GM10266 (cell line): ENCODE results near the gene ZDHHC1.
A peak's percentile ranks its signal among the peaks of the same experiment; 100 is the strongest.

Source experiments
- DNase-seq: peaks from one replicate; pipeline ENCODE4 v3.0.0; 2012; ENCODE audit errors: extremely low spot score
- TF ChIP-seq, protein P1 (sequence below): IDR thresholded peaks from 2 replicates; pipeline ENCODE4 v1.5.1; 2012; ENCODE audit warnings: mild to moderate bottlenecking, low read depth; ENCODE audit not compliant: control insufficient read depth, insufficient read depth; ENCODE audit errors: missing control alignments

The ZDHHC1 gene

DNA sequence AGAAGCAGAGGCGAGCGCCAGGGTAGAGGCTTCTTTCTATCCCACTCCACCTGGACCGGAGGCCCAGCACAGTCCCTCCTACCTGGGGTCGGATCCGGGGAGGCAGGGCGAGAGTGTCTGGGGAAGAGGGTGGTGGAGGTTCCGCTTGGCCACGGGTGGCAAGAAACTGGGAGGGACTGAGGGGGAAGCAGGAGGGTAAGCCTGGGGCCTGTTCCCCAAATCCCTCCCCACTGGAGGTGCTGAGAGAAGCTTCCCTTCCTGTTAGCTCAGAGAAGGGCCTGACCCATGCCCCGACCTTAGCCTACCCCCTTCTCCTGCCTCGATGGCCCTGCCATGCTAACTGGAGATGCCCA is 21.2 kb downstream of the ZDHHC1 start:
- DNase-seq: no peak
- TF ChIP-seq, protein P1, sequence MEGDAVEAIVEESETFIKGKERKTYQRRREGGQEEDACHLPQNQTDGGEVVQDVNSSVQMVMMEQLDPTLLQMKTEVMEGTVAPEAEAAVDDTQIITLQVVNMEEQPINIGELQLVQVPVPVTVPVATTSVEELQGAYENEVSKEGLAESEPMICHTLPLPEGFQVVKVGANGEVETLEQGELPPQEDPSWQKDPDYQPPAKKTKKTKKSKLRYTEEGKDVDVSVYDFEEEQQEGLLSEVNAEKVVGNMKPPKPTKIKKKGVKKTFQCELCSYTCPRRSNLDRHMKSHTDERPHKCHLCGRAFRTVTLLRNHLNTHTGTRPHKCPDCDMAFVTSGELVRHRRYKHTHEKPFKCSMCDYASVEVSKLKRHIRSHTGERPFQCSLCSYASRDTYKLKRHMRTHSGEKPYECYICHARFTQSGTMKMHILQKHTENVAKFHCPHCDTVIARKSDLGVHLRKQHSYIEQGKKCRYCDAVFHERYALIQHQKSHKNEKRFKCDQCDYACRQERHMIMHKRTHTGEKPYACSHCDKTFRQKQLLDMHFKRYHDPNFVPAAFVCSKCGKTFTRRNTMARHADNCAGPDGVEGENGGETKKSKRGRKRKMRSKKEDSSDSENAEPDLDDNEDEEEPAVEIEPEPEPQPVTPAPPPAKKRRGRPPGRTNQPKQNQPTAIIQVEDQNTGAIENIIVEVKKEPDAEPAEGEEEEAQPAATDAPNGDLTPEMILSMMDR: no peak

DNA sequence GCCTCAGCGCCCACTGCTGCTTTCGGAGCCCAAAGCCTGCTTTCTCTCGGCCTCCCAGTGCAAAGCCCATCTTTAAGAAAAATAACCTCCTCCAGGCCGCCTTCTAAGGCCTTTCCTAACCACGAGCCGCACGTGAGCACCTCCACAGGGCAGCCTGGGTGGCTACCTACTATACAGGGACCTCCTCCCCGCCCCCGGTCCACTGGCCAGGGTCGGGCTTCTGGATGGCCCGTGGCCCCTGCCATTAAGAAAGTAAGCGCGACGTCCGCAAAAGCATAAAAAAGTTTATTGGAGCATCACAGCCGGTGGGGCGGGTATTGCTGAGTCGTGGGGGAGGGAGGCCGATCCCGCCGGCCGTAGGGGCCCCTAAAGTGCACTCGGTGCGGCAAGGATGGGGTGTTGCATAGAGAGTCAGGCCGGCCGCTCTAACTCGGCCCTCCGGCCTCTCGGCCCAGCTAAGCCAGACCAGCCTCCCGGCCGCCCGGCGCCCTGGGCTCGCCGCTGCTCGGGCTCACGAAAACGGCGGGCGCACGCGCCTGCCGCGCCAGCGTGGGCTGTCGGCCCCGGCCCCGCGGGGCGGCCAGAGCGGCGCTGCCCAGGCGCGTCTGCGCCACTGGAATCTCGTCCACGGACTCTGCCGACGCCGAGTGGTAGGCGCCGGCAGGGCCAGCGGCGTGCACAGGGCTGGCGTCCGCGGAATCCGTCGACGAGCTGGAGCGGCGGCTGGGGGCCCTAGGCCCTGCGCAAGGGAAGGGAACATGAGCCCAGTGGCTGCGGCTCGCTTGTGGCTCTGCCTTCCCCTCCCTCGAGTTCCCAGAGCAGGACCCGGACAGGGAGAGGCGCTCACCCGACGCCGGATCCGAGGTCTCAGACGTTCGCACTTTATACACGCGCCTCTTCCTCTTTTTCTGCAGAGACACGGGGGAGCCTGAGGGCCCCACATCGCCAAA is 21.8 kb downstream of the ZDHHC1 start:
- TF ChIP-seq, protein P1: no peak
- DNase-seq: no peak

GRCh38 chr16:67393788-67394154 is 22.5 kb downstream of the ZDHHC1 start:
- TF ChIP-seq, protein P1: no peak
- DNase-seq: no peak

DNA sequence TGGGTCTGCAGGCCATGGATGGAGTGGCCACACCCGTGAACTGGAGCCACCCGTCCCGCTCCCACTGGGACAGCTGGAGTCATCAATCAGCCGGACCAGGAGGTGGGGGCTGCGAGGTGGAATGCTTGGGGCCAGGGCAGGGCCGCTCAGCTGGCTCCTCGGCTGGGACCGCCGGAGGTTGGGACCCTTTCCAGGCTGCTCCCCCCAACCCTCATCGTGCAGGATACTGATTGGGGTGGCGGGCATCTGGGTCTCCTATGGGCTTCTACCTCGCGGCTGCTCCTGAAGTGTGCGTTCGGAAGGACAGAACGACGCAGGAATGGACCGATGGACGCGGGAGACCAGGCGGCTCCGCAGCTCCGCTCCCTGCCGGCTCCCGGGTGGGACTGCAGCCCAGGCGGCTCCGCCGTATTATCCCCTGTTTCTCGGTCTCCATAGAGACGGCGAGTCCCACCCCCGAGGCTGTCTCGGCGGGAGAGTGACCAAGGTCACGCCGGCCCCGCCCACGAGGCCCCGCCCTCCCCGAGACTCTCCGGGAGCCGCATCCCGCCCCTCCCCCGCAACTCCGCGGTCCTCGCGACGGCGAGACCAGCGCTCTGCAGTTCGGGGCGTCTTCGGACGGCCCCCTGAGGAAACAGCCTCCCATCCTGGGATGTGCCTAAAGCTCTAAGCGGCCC is 23.0 kb downstream of the ZDHHC1 start, which contains the start of gene TPPP3:
Gene TPPP3 (minus strand): TSS at position 388 of the 677 bp plus-strand sequence. CDS start 2,387 bp downstream, outside the sequence.
- DNase-seq: peak; percentile 76
- TF ChIP-seq, protein P1: peak; percentile 20

DNA sequence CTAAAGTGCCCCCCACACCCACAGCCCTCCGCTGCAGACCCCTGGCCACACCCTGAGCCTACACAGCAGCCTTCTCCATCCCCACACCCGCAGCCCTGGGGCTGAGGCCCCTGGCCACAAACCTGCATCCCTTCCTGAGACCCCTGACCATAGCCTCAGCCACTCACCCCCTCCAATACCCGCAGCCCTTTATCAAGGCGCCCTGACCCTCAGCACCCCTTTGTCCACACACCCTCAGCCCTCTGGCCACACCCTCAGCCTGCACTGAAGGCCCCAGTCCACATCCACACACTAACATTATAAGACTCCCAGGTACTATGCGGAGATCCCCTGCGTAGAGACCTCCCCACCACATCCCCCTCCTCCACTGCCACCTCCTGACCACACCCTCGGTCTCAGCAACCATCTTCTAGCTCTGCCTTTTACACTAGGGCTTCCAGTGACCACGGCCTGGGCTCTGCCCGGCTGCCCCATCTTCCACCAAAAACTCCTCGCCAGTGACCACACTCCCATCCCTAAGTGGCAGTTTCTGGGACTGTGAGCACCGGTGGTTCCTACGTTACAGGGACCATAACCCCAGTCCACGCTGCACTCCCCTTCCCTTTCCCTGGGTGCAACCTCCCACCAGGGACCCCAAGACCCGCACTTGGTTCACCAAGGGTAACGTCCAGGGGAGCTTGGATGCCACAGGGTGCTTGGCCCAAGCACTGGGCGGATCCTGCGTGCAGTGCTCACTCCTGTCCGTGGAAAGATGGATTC is 23.8 kb downstream of the ZDHHC1 start:
- DNase-seq: no peak
- TF ChIP-seq, protein P1: no peak

GRCh38 chr16:67391424-67392300 is 24.6 kb downstream of the ZDHHC1 start:
- no peak for DNase-seq
- TF ChIP-seq, protein P1: no peak
